MM.1S (cell line): Measurements from ENCODE around the gene TMEM163.

Experiments used
- EZH2 ChIP-seq: fragments of 300-600 bp; sonication (generic); optimal IDR thresholded peaks from 2 replicates; pipeline ENCODE3; 2017; ENCODE audit warnings: low read depth, mild to moderate bottlenecking, antibody characterized with exemption, low read length, mixed read lengths
- TF ChIP-seq, protein P1 (sequence below): fragments of 300-600 bp; sonication (generic); IDR thresholded peaks from 2 replicates; pipeline ENCODE4 v1.5.1; 2016; ENCODE audit warnings: antibody characterized with exemption, low read length, mixed read lengths

DNA sequence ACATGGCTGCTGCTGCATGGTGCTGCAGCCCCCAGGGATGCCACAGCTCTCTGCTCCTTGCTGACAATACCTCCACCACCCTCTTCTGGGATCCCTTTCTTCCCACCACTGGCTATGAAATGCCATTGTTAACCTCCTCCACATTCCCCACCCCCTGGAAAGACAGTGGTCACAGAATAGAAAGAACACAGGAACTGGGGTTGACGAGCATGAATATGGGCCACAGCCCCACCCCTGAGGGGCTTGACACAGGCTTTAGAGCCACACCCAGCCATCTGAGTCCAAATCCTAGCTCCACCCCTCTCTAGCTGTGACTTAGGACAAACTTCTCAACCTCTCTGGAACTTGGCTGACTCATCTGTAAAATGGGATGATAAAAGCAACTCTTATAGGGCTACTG, 47.3 kb downstream of the TMEM163 start:
- TF ChIP-seq, protein P1, sequence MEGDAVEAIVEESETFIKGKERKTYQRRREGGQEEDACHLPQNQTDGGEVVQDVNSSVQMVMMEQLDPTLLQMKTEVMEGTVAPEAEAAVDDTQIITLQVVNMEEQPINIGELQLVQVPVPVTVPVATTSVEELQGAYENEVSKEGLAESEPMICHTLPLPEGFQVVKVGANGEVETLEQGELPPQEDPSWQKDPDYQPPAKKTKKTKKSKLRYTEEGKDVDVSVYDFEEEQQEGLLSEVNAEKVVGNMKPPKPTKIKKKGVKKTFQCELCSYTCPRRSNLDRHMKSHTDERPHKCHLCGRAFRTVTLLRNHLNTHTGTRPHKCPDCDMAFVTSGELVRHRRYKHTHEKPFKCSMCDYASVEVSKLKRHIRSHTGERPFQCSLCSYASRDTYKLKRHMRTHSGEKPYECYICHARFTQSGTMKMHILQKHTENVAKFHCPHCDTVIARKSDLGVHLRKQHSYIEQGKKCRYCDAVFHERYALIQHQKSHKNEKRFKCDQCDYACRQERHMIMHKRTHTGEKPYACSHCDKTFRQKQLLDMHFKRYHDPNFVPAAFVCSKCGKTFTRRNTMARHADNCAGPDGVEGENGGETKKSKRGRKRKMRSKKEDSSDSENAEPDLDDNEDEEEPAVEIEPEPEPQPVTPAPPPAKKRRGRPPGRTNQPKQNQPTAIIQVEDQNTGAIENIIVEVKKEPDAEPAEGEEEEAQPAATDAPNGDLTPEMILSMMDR, result no peak
- no peak for TF ChIP-seq EZH2
